HepG2 (cell line): ENCODE measurements around the gene FLT3LG. TPM values are rescaled to one million over a fixed set of nuclear protein-coding genes. Genes with fewer than 3 reads are reported as not detected.

Experiments
- ATF7-NPFF ChIP-seq: sonication (generic); formaldehyde crosslinking; IDR thresholded peaks from 2 replicates; pipeline ENCODE4 v1.8.1; 2023; ENCODE audit warnings: mild to moderate bottlenecking, low read depth, missing genetic modification reagents, moderate library complexity
- CENPT ChIP-seq: sonication (generic); formaldehyde crosslinking; IDR thresholded peaks from 2 replicates; pipeline ENCODE4 v1.8.0; 2022; ENCODE audit warnings: low read depth, mild to moderate bottlenecking, moderate library complexity, missing genetic modification reagents
- CSRNP1 ChIP-seq: sonication (generic); formaldehyde crosslinking; IDR thresholded peaks from 2 replicates; pipeline ENCODE4 v1.8.1; 2023; ENCODE audit warnings: mild to moderate bottlenecking, missing genetic modification reagents
- DNMT3B ChIP-seq: conservative IDR thresholded peaks from 2 replicates; pipeline ENCODE4 v1.6.1; 2016; ENCODE audit warnings: missing biosample characterization, control low read depth
- ELF1 ChIP-seq: sonication (generic); formaldehyde crosslinking; IDR thresholded peaks from 2 replicates; pipeline ENCODE4 v1.4.0; 2020; ENCODE audit warnings: missing genetic modification reagents
- MAX ChIP-seq: IDR thresholded peaks from 2 replicates; pipeline ENCODE4 v1.6.1; 2012; ENCODE audit warnings: inconsistent platforms
- MED1 ChIP-seq: sonication (generic); formaldehyde crosslinking; IDR thresholded peaks from 2 replicates; pipeline ENCODE4 v1.4.0; 2020; ENCODE audit warnings: missing genetic modification reagents
- NFAT5 ChIP-seq: sonication (generic); formaldehyde crosslinking; IDR thresholded peaks from 2 replicates; pipeline ENCODE4 v1.4.0; 2020; ENCODE audit warnings: missing genetic modification reagents
- REXO4 ChIP-seq: sonication (generic); formaldehyde crosslinking; IDR thresholded peaks from 2 replicates; pipeline ENCODE4 v1.8.0; 2022; ENCODE audit warnings: missing genetic modification reagents, mild to moderate bottlenecking, borderline replicate concordance
- ZBTB7B ChIP-seq: sonication (generic); formaldehyde crosslinking; IDR thresholded peaks from 2 replicates; pipeline ENCODE4 v1.4.0; 2020; ENCODE audit warnings: missing genetic modification reagents
- ZNF496 ChIP-seq: sonication (generic); formaldehyde crosslinking; IDR thresholded peaks from 2 replicates; pipeline ENCODE4 v1.8.1; 2023; ENCODE audit warnings: mild to moderate bottlenecking, moderate library complexity, missing genetic modification reagents; ENCODE audit not compliant: insufficient replicate concordance
- ZNF616 ChIP-seq: sonication (generic); formaldehyde crosslinking; IDR thresholded peaks from 2 replicates; pipeline ENCODE4 v1.5.0; 2020; ENCODE audit warnings: low read depth, mild to moderate bottlenecking, missing genetic modification reagents
- ZNF749 ChIP-seq: sonication (generic); formaldehyde crosslinking; IDR thresholded peaks from 2 replicates; pipeline ENCODE4 v1.8.0; 2022; ENCODE audit warnings: mild to moderate bottlenecking, missing genetic modification reagents, moderate library complexity, borderline replicate concordance
- polyA plus RNA-seq, 8 experiments: library from polyadenylated mRNA; depleted of rRNA in 3 of 8; stranded (reverse) in 7 of 8; unstranded in 1 of 8; fragments of >200 nt; fragmentation: Illumina TruSeq in 4 of 8; extraction: Trizol in 4 of 8; gene quantifications; 2 replicates each; pipeline versions ENCODE4 v1.2.1 to v1.2.3, GENCODE V29; 2011 to 2016; ENCODE audit warnings: low read depth in 4 of 8, missing spikeins in 1 of 8, mixed read lengths in 1 of 8; ENCODE audit not compliant: insufficient read depth in 1 of 8
- total RNA-seq, 5 experiments: library from RNA; depleted of rRNA; stranded (reverse); fragments of >200 nt; fragmentation: Illumina TruSeq; extraction: Trizol; gene quantifications; 2 replicates each; pipeline ENCODE4 v1.2.3, GENCODE V29; 2016; ENCODE audit warnings: low read depth in 1 of 5
- TF ChIP-seq, protein P1 (sequence below): IDR thresholded peaks from 2 replicates; pipeline ENCODE4 v1.6.1; 2012; ENCODE audit warnings: low read length, improper control_type of control experiment
- TF ChIP-seq, protein P2 (sequence below): sonication (generic); formaldehyde crosslinking; conservative IDR thresholded peaks from 2 replicates; pipeline ENCODE4 v1.4.0; 2020; ENCODE audit warnings: missing genetic modification reagents

FLT3LG gene
- total and polyA plus RNA-seq, 2 of the 13 experiments (the other 11 are each of a cell fraction or from before 2014, with no cell fraction given) = 1.5 to 2.6 TPM

- TF ChIP-seq, protein P1, sequence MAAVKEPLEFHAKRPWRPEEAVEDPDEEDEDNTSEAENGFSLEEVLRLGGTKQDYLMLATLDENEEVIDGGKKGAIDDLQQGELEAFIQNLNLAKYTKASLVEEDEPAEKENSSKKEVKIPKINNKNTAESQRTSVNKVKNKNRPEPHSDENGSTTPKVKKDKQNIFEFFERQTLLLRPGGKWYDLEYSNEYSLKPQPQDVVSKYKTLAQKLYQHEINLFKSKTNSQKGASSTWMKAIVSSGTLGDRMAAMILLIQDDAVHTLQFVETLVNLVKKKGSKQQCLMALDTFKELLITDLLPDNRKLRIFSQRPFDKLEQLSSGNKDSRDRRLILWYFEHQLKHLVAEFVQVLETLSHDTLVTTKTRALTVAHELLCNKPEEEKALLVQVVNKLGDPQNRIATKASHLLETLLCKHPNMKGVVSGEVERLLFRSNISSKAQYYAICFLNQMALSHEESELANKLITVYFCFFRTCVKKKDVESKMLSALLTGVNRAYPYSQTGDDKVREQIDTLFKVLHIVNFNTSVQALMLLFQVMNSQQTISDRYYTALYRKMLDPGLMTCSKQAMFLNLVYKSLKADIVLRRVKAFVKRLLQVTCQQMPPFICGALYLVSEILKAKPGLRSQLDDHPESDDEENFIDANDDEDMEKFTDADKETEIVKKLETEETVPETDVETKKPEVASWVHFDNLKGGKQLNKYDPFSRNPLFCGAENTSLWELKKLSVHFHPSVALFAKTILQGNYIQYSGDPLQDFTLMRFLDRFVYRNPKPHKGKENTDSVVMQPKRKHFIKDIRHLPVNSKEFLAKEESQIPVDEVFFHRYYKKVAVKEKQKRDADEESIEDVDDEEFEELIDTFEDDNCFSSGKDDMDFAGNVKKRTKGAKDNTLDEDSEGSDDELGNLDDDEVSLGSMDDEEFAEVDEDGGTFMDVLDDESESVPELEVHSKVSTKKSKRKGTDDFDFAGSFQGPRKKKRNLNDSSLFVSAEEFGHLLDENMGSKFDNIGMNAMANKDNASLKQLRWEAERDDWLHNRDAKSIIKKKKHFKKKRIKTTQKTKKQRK = no peak
- TF ChIP-seq CENPT = 0 out of 2 replicates have a peak, but pooled peaks have one; percentile 17
- peak; percentile 92 for TF ChIP-seq ELF1 (CRISPR knock-in tag)
- TF ChIP-seq REXO4 = 0 out of 2 replicates have a peak, but pooled peaks have one; percentile 50
- peak; percentile 62; the same call in 1 of the 2 replicates for TF ChIP-seq ATF7-NPFF (CRISPR knock-in tag)
- TF ChIP-seq, protein P2, sequence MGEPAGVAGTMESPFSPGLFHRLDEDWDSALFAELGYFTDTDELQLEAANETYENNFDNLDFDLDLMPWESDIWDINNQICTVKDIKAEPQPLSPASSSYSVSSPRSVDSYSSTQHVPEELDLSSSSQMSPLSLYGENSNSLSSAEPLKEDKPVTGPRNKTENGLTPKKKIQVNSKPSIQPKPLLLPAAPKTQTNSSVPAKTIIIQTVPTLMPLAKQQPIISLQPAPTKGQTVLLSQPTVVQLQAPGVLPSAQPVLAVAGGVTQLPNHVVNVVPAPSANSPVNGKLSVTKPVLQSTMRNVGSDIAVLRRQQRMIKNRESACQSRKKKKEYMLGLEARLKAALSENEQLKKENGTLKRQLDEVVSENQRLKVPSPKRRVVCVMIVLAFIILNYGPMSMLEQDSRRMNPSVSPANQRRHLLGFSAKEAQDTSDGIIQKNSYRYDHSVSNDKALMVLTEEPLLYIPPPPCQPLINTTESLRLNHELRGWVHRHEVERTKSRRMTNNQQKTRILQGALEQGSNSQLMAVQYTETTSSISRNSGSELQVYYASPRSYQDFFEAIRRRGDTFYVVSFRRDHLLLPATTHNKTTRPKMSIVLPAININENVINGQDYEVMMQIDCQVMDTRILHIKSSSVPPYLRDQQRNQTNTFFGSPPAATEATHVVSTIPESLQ = 0 out of 2 replicates have a peak, but pooled peaks have one; percentile 80
- TF ChIP-seq MAX = peak; percentile 72; the same call in 1 of the 2 replicates
- peak; percentile 83 for TF ChIP-seq ZNF749 (CRISPR knock-in tag)
- TF ChIP-seq CSRNP1 (CRISPR knock-in tag) = peak; percentile 31; the same call in 1 of the 2 replicates
- peak; percentile 73 for TF ChIP-seq MED1
- TF ChIP-seq ZBTB7B (CRISPR knock-in tag) = 0 out of 2 replicates have a peak, but pooled peaks have one; percentile 46
- no peak; the same call in 1 of the 2 replicates for TF ChIP-seq NFAT5 (CRISPR knock-in tag)
- TF ChIP-seq ZNF496 (CRISPR knock-in tag) = no peak
- 0 out of 2 replicates have a peak, but pooled peaks have one; percentile 74 for TF ChIP-seq ZNF616
- 0 out of 2 replicates have a peak, but pooled peaks have one; percentile 51 for TF ChIP-seq DNMT3B
Observed at GRCh38 chr19:49487277-49488045, 13.4 kb downstream of the FLT3LG start, which contains the start of gene RPL13A (continued).
